Stimulated activated CD4-positive, alpha-beta T cell treated with anti-CD3 and anti-CD28 coated beads, Interleukin-15, amount 100 ng/mL, for 24 hours (primary cell): ENCODE measurements around the gene ALDH2.
A peak's percentile ranks its signal among the peaks of the same experiment; 100 is the strongest.
"Not testable (repeated sequence)": the region's sequence is repeated elsewhere in the genome, so short reads cannot be mapped to it uniquely, and the experiment has no call there.

Experiments
- DNase-seq: peaks from one replicate; pipeline ENCODE4 v3.0.0-alpha.2; 2020

The ALDH2 gene

GRCh38 chr12:111829635-111830034 is 62.9 kb downstream of the ALDH2 start:
- not testable (repeated sequence) for DNase-seq

- DNase-seq = not testable (repeated sequence)
Observed at GRCh38 chr12:111834740-111835386, 68.1 kb downstream of the ALDH2 start.

- not testable (repeated sequence) for DNase-seq
Observed at GRCh38 chr12:111835531-111836181, 68.9 kb downstream of the ALDH2 start.

GRCh38 chr12:111838353-111838752 is 71.6 kb downstream of the ALDH2 start:
- DNase-seq = no peak

- DNase-seq = peak; percentile 17
Observed at GRCh38 chr12:111840807-111841206, 74.1 kb downstream of the ALDH2 start.

GRCh38 chr12:111841236-111841749 is 74.6 kb downstream of the ALDH2 start:
- DNase-seq = no peak

- peak; percentile 97 for DNase-seq
Observed at GRCh38 chr12:111841750-111842555, 75.2 kb downstream of the ALDH2 start, which contains the start of gene MAPKAPK5. Gene MAPKAPK5, plus strand, starts transcription at chr12:111842228. Its CDS starts 506 bp downstream, at chr12:111842734.

GRCh38 chr12:111842556-111843396 is 76.0 kb downstream of the ALDH2 start:
- no peak for DNase-seq

GRCh38 chr12:111846016-111846415 is 79.3 kb downstream of the ALDH2 start:
- DNase-seq = no peak

GRCh38 chr12:111850526-111850925 is 83.8 kb downstream of the ALDH2 start:
- DNase-seq = no peak

- DNase-seq = no peak
Observed at GRCh38 chr12:111858186-111858585, 91.5 kb downstream of the ALDH2 start.

- DNase-seq = no peak
Observed at GRCh38 chr12:111858778-111859177, 92.0 kb downstream of the ALDH2 start.

- no peak for DNase-seq
Observed at GRCh38 chr12:111864913-111865312, 98.2 kb downstream of the ALDH2 start.
